HEK293 (cell line): ENCODE results near the gene HYKK.

ENCODE experiments used
- CTCF ChIA-PET: fragments of 350-600 bp; formaldehyde crosslinking; extraction: SDS; loops from one replicate; lab custom pipeline; 2021; ENCODE audit warnings: antibody characterized with exemption; lab: Yijun Ruan, JAX
- POLR2A ChIA-PET: fragments of 300-600 bp; formaldehyde crosslinking; extraction: SDS; loops from one replicate; lab custom pipeline; 2020; ENCODE audit warnings: antibody characterized with exemption, inconsistent platforms; lab: Yijun Ruan, JAX
- H3K27ac ChIP-seq: fragments of 200-500 bp; sonication (Bioruptor generic); 2 replicates; pipeline ENCODE4 v1.5.1; 2014; ENCODE audit warnings: low read depth, low read length, control low read depth, inconsistent platforms; ENCODE audit errors: extremely low read depth
- H3K36me3 ChIP-seq, 2 experiments: fragments of 200-500 bp in 1 of 2; sonication (Bioruptor generic) in 1 of 2; 1 replicate in 1 of 2; 2 replicates in 1 of 2; pipeline ENCODE4 v1.5.1; 2014 to 2017; ENCODE audit warnings: inconsistent platforms in 2 of 2, low read length in 2 of 2; ENCODE audit not compliant: control insufficient read depth in 2 of 2, insufficient read depth in 1 of 2
- H3K4me1 ChIP-seq: fragments of 200-500 bp; sonication (Bioruptor generic); 2 replicates; pipeline ENCODE4 v1.5.1; 2014; ENCODE audit warnings: mild to moderate bottlenecking, low read length, inconsistent platforms; ENCODE audit not compliant: control insufficient read depth, insufficient read depth
- H3K4me3 ChIP-seq: 2 replicates; pipeline ENCODE4 v1.5.1; 2011; ENCODE audit warnings: low read depth, mild to moderate bottlenecking, control low read depth, low read length, moderate library complexity
- H3K9me3 ChIP-seq: fragments of 200-500 bp; sonication (Bioruptor generic); 2 replicates; pipeline ENCODE4 v1.5.1; 2014; ENCODE audit warnings: low read depth, low read length, inconsistent platforms; ENCODE audit not compliant: control insufficient read depth, insufficient read depth
- ATF2 ChIP-seq: fragments of 450-650 bp; formaldehyde crosslinking; IDR thresholded peaks from 2 replicates; pipeline ENCODE4 v1.5.1; 2016; ENCODE audit warnings: missing biosample characterization, missing genetic modification characterization, low read depth
- INSM2 ChIP-seq: fragments of 450-650 bp; formaldehyde crosslinking; IDR thresholded peaks from 2 replicates; pipeline ENCODE4 v1.5.1; 2016; ENCODE audit warnings: missing biosample characterization, missing genetic modification characterization
- KLF8 ChIP-seq: fragments of 450-650 bp; formaldehyde crosslinking; IDR thresholded peaks from 2 replicates; pipeline ENCODE4 v1.5.1; 2016; ENCODE audit warnings: missing biosample characterization, missing genetic modification characterization
- PRDM2 ChIP-seq: fragments of 450-650 bp; formaldehyde crosslinking; IDR thresholded peaks from 2 replicates; pipeline ENCODE4 v1.5.1; 2016; ENCODE audit warnings: missing biosample characterization, missing genetic modification characterization, borderline replicate concordance
- PRDM4 ChIP-seq: fragments of 450-650 bp; formaldehyde crosslinking; IDR thresholded peaks from 2 replicates; pipeline ENCODE4 v1.5.1; 2017; ENCODE audit warnings: missing biosample characterization, missing genetic modification characterization
- SETDB1 ChIP-seq: IDR thresholded peaks from one replicate; pipeline ENCODE4 v1.6.1; 2017; ENCODE audit warnings: mild to moderate bottlenecking, low read length, moderate library complexity, mixed read lengths; ENCODE audit not compliant: insufficient read length
- SP7 ChIP-seq: fragments of 450-650 bp; formaldehyde crosslinking; IDR thresholded peaks from 2 replicates; pipeline ENCODE4 v1.5.1; 2016; ENCODE audit warnings: missing biosample characterization, missing genetic modification characterization
- ZBTB48 ChIP-seq: fragments of 450-650 bp; formaldehyde crosslinking; IDR thresholded peaks from 2 replicates; pipeline ENCODE4 v1.5.1; 2016; ENCODE audit warnings: missing biosample characterization, missing genetic modification characterization
- ZBTB8A ChIP-seq: fragments of 450-650 bp; formaldehyde crosslinking; IDR thresholded peaks from 2 replicates; pipeline ENCODE4 v1.5.1; 2016; ENCODE audit warnings: missing biosample characterization, missing genetic modification characterization
- ZEB2 ChIP-seq: fragments of 450-650 bp; formaldehyde crosslinking; IDR thresholded peaks from 2 replicates; pipeline ENCODE4 v1.5.1; 2016; ENCODE audit warnings: missing biosample characterization, missing genetic modification characterization
- ZFP41 ChIP-seq: fragments of 450-650 bp; formaldehyde crosslinking; IDR thresholded peaks from 2 replicates; pipeline ENCODE4 v1.5.1; 2016; ENCODE audit warnings: missing biosample characterization, missing genetic modification characterization, borderline replicate concordance
- ZIC2 ChIP-seq: fragments of 450-650 bp; formaldehyde crosslinking; IDR thresholded peaks from 2 replicates; pipeline ENCODE4 v1.5.1; 2016; ENCODE audit warnings: missing biosample characterization, missing genetic modification characterization
- ZNF10 ChIP-seq: fragments of 450-650 bp; formaldehyde crosslinking; IDR thresholded peaks from 2 replicates; pipeline ENCODE4 v1.5.1; 2017; ENCODE audit warnings: missing biosample characterization, missing genetic modification characterization
- ZNF112 ChIP-seq: fragments of 450-650 bp; formaldehyde crosslinking; IDR thresholded peaks from 2 replicates; pipeline ENCODE4 v1.5.0; 2017; ENCODE audit warnings: missing biosample characterization, missing genetic modification characterization
- ZNF202 ChIP-seq: fragments of 450-650 bp; formaldehyde crosslinking; IDR thresholded peaks from 2 replicates; pipeline ENCODE4 v1.5.1; 2016; ENCODE audit warnings: missing biosample characterization, missing genetic modification characterization, borderline replicate concordance
- ZNF221 ChIP-seq: fragments of 450-650 bp; formaldehyde crosslinking; IDR thresholded peaks from 2 replicates; pipeline ENCODE4 v1.5.1; 2017; ENCODE audit warnings: missing biosample characterization, missing genetic modification characterization, borderline replicate concordance
- ZNF24 ChIP-seq: fragments of 450-650 bp; formaldehyde crosslinking; IDR thresholded peaks from 2 replicates; pipeline ENCODE4 v1.5.1; 2016; ENCODE audit warnings: missing biosample characterization, missing genetic modification characterization
- ZNF266 ChIP-seq: fragments of 450-650 bp; formaldehyde crosslinking; IDR thresholded peaks from 2 replicates; pipeline ENCODE4 v1.5.1; 2016; ENCODE audit warnings: missing biosample characterization, missing genetic modification characterization, low read depth
- ZNF341 ChIP-seq: fragments of 450-650 bp; formaldehyde crosslinking; IDR thresholded peaks from 2 replicates; pipeline ENCODE4; 2016; ENCODE audit warnings: low read depth, missing biosample characterization, missing genetic modification characterization
- ZNF501 ChIP-seq: fragments of 450-650 bp; formaldehyde crosslinking; IDR thresholded peaks from 2 replicates; pipeline ENCODE4 v1.5.1; 2016; ENCODE audit warnings: missing biosample characterization, missing genetic modification characterization
- ZNF521 ChIP-seq: fragments of 450-650 bp; formaldehyde crosslinking; IDR thresholded peaks from 2 replicates; pipeline ENCODE4 v1.5.1; 2017; ENCODE audit warnings: missing biosample characterization, mild to moderate bottlenecking, missing genetic modification characterization
- ZNF548 ChIP-seq: fragments of 450-650 bp; formaldehyde crosslinking; IDR thresholded peaks from 2 replicates; pipeline ENCODE4 v1.5.1; 2016; ENCODE audit warnings: missing biosample characterization, missing genetic modification characterization
- ZNF791 ChIP-seq: fragments of 450-650 bp; formaldehyde crosslinking; IDR thresholded peaks from 2 replicates; pipeline ENCODE4 v1.5.1; 2016; ENCODE audit warnings: missing biosample characterization, missing genetic modification characterization
- ZNF843 ChIP-seq: fragments of 450-650 bp; formaldehyde crosslinking; IDR thresholded peaks from 2 replicates; pipeline ENCODE4 v1.5.1; 2016; ENCODE audit warnings: missing biosample characterization, missing genetic modification characterization

The HYKK gene

GRCh38 chr15:78527325-78527724, 19.9 kb downstream of the HYKK start (continued):
- TF ChIP-seq PRDM2 (no peak), ZNF112 (no peak)

- Histone ChIP-seq H3K4me1 (no peaks in the 10 kb centered on the region), H3K9me3 (no peaks in the 10 kb centered on the region), H3K4me3 (no peak overlapping the region), H3K36me3 (peaks cover 3 to 9% of the 10 kb centered on the region in 2 experiments; a peak in 2 of 3 replicates), H3K27ac (no peak overlapping the region)
- ChIA-PET CTCF (interaction anchor here (0.6 kb wide), 1 partner anchor 207 kb away, joined by 3 read pairs; no protein-coding TSS in a partner anchor), POLR2A (no interaction called here)
- no peak for TF ChIP-seq SP7 (tag by site-specific recombination)
- no peak for TF ChIP-seq ZNF341 (tag by site-specific recombination)
- TF ChIP-seq ZNF521 (tag by site-specific recombination) = no peak
- TF ChIP-seq ZNF10 = no peak
- no peak for TF ChIP-seq ZNF202 (tag by site-specific recombination)
- TF ChIP-seq ZEB2 (tag by site-specific recombination) = no peak
Observed at GRCh38 chr15:78533331-78533730, 26.0 kb downstream of the HYKK start.

- Histone ChIP-seq H3K4me3 (no peak overlapping the region), H3K36me3 (peaks cover 0 to 3% of the 10 kb centered on the region in 2 experiments; a peak in 1 of 3 replicates), H3K9me3 (no peaks in the 10 kb centered on the region), H3K4me1 (no peaks in the 10 kb centered on the region), H3K27ac (no peak overlapping the region)
- ChIA-PET CTCF (interaction anchor here (0.7 kb wide), 1 partner anchor 84 kb away, joined by 3 read pairs; no protein-coding TSS in a partner anchor), POLR2A (interaction anchor here (1.3 kb wide), 1 partner anchor 29 kb away, joined by 5 read pairs; the partner anchor contains the start of gene CHRNA5)
- TF ChIP-seq KLF8 (tag by site-specific recombination) = no peak
- TF ChIP-seq ZNF548 (tag by site-specific recombination) = no peak
- no peak for TF ChIP-seq SETDB1
- TF ChIP-seq ZNF843 = no peak
- TF ChIP-seq ZNF501 (tag by site-specific recombination) = no peak
- 0 out of 2 replicates have a peak, but pooled peaks have one; percentile 17 for TF ChIP-seq ZNF791 (tag by site-specific recombination)
- peak; percentile 87 for TF ChIP-seq ZBTB48 (tag by site-specific recombination)
- no peak for TF ChIP-seq ZNF221 (tag by site-specific recombination)
- TF ChIP-seq ZNF266 (tag by site-specific recombination) = no peak
- no peak for TF ChIP-seq INSM2
- no peak for TF ChIP-seq ZNF24 (tag by site-specific recombination)
- TF ChIP-seq PRDM4 (tag by site-specific recombination) = no peak
- peak; percentile 58 for TF ChIP-seq ATF2 (tag by site-specific recombination)
- TF ChIP-seq ZBTB8A = no peak
- no peak for TF ChIP-seq ZFP41
- TF ChIP-seq ZIC2 (tag by site-specific recombination) = no peak
Observed at GRCh38 chr15:78536134-78536533, 28.8 kb downstream of the HYKK start.
